Immature natural killer cell (primary cell): ENCODE data around the gene ZNF653. TPM values are rescaled to one million over a fixed set of nuclear protein-coding genes. Genes with fewer than 3 reads are reported as not detected.

Experiments used
- DNase-seq, 3 donors: peaks; one replicate each; pipeline ENCODE4 v3.0.0; 2022; ENCODE audit warnings: mixed read lengths in 1 of 3
- H3K27ac Mint-ChIP-seq, 6 donors: one replicate each; pipeline ENCODE4 v1.8.0; 2020; ENCODE audit warnings: mixed read lengths in 6 of 6, mild to moderate bottlenecking in 5 of 6, inconsistent platforms in 4 of 6, moderate library complexity in 3 of 6
- H3K27me3 Mint-ChIP-seq, 3 donors: one replicate each; pipeline ENCODE4 v1.8.0; 2020 to 2021; ENCODE audit warnings: low read depth in 3 of 3, mild to moderate bottlenecking in 3 of 3, mixed read lengths in 3 of 3, moderate library complexity in 3 of 3, inconsistent platforms in 1 of 3
- H3K36me3 Mint-ChIP-seq, 3 donors: one replicate each; pipeline ENCODE4 v1.8.0; 2020; ENCODE audit warnings: mixed read lengths in 3 of 3, inconsistent platforms in 2 of 3, mild to moderate bottlenecking in 2 of 3
- H3K4me1 Mint-ChIP-seq, 2 donors: one replicate each; pipeline ENCODE4 v1.8.0; 2020; ENCODE audit warnings: inconsistent platforms in 2 of 2, mild to moderate bottlenecking in 2 of 2, mixed read lengths in 2 of 2, moderate library complexity in 1 of 2
- H3K4me3 Mint-ChIP-seq, 5 donors: one replicate each; pipeline ENCODE4 v1.8.0; 2020; ENCODE audit warnings: mild to moderate bottlenecking in 5 of 5, mixed read lengths in 5 of 5, inconsistent platforms in 3 of 5, moderate library complexity in 3 of 5
- H3K9me3 Mint-ChIP-seq, 6 donors: one replicate each; pipeline ENCODE4 v1.8.0; 2020; ENCODE audit warnings: mild to moderate bottlenecking in 6 of 6, mixed read lengths in 6 of 6, inconsistent platforms in 4 of 6, moderate library complexity in 3 of 6
- polyA plus RNA-seq, 3 donors: library from polyadenylated mRNA; unstranded; fragments of 300-500 nt; fragmentation: Illumina TruSeq; gene quantifications; one replicate each; pipeline ENCODE4 v1.2.3, GENCODE V29; 2021

Gene ZNF653
- polyA plus RNA-seq, 3 donors from 2014 or later: 0.78 to 3.3 (median 1.1) TPM

DNA sequence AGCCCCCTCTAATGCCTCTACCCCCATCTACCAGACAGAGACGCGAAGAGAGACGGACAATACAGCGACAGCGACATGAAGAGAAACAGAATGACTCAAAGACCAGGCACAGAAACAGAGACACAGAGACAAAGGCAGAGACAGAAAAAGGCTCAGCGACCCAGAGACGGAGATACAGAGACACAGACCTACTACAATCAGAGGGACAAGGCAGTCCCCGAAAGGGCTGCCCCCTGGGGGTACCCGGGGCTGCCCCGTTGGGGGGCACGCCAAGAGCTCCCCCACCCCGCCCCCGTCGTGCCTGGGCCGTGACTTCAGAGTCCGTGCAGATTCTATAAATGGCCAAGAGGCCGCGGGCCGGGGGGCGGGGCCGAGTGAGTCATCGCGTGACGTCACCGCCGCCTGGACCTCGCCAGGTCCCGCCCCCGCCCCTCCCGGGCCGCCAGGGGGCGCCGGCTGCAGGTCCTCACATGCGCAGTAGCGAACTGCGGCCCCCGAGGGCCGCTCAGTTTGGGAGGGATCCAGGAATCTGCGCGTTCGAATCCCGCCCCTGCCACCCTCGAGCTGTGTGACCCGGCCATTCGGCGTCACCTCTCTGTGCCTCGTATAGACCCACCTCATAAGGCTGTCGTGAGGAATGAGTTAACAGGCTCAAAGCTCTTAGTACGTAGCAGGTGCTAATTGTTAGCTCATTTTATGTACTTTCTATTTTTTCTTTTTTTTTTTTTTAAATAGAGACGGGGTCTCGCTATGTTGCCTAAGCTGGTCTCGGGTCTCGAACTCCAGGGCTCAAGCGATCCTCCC is 30.4 kb upstream of the ZNF653 start:
- Mint-ChIP-seq H3K4me3 (peak overlapping the region; percentile 66 to 82 (median 71)), H3K27ac (peak overlapping the region; percentile 38 to 90 (median 76)), H3K4me1 (peaks cover 8 to 15% of the 10 kb centered on the region in 2 donors), H3K36me3 (no peaks in the 10 kb centered on the region), H3K27me3 (peaks cover 4 to 14% (median 9%) of the 10 kb centered on the region in 3 donors), H3K9me3 (no peaks in the 10 kb centered on the region)
- DNase-seq: peak; percentile 83 to 86 (median 86)

DNA sequence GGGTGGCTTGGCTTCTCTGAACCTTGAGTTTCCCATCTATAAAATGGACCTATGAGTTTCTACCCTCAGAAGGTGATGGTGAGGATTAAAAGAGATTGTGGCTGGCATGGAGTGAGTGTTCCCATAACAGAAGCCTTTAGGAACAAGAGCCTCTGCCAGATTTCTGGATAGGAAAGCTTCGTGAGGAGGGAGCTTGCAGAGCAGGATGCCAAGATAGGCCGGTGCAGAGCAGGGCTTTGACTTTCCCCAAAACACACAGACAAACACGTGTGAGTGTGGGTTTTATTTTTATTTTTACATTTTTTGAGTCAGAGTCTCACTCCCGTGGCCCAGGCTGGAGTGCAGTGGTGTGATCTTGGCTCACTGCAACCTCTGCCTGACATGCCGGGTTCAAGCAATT is 29.3 kb upstream of the ZNF653 start:
- Mint-ChIP-seq H3K36me3 (no peaks in the 10 kb centered on the region), H3K27ac (peak overlapping the region in 5 of 6 donors; percentile 17 to 83 (median 78)), H3K27me3 (peaks cover 8 to 10% (median 9%) of the 10 kb centered on the region in 3 donors), H3K4me1 (peaks cover 8 to 18% of the 10 kb centered on the region in 2 donors), H3K9me3 (no peaks in the 10 kb centered on the region), H3K4me3 (peak overlapping the region in 2 of 5 donors; percentile 42 to 66)
- no peak for DNase-seq

DNA sequence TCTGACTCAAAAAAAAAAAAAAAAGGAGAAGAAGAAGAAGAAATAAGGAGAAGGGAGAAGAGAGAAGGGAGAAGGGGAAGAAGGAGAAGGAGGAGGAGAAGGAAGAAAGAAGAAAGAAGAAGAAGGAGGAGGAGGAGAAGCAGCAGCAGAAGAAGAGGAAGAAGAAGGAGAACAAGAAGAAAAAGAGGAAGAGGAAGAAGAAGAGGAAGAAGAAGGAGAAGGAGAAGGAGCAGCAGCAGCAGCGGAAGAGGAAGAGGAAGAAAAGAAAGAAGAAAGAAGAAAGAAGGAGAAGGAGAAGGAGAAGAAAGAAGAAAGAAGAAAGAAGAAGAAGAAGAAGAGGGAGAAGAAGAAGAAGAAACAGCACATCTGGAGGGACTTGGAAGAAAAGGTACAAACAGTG is 28.9 kb upstream of the ZNF653 start:
- Mint-ChIP-seq H3K4me3 (peak overlapping the region in 2 of 5 donors; percentile 31 to 66), H3K9me3 (no peaks in the 10 kb centered on the region), H3K36me3 (no peaks in the 10 kb centered on the region), H3K4me1 (peaks cover 8 to 18% of the 10 kb centered on the region in 2 donors), H3K27ac (peak overlapping the region in 5 of 6 donors; percentile 17 to 83 (median 70)), H3K27me3 (peaks cover 8 to 10% (median 9%) of the 10 kb centered on the region in 3 donors)
- no peak for DNase-seq

DNA sequence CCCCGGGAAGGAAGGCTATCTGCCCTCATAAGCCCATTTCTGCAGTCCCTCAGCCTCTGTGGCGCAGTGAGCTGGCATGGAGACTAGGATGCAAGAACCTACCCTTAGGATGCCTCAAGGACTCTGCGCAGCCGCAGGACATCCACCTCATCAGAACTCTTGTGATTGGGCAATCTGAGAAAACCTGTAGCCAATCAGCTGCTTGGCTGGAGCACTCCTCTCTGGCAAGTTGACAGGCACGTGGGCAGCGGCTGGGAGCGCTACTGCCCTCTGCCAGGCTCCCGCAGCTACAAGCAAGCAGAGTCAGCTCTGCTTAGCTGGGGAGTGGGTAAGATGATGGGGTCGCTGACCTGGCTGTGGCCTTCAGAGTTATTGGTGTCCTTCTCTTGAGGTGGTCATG is 24.8 kb upstream of the ZNF653 start:
- DNase-seq: peak; percentile 22 to 28 (median 25)
- peaks cover 3 to 7% (median 6%) of the 10 kb centered on the region in 3 donors for H3K27me3 Mint-ChIP-seq
- H3K9me3 Mint-ChIP-seq: no peaks in the 10 kb centered on the region
- peak overlapping the region in 1 of 5 donors; percentile 42 for H3K4me3 Mint-ChIP-seq
- peaks cover 25 to 26% of the 10 kb centered on the region in 2 donors for H3K4me1 Mint-ChIP-seq
- H3K36me3 Mint-ChIP-seq: peaks cover 0 to 4% (median 3%) of the 10 kb centered on the region in 3 donors
- no peak overlapping the region for H3K27ac Mint-ChIP-seq

DNA sequence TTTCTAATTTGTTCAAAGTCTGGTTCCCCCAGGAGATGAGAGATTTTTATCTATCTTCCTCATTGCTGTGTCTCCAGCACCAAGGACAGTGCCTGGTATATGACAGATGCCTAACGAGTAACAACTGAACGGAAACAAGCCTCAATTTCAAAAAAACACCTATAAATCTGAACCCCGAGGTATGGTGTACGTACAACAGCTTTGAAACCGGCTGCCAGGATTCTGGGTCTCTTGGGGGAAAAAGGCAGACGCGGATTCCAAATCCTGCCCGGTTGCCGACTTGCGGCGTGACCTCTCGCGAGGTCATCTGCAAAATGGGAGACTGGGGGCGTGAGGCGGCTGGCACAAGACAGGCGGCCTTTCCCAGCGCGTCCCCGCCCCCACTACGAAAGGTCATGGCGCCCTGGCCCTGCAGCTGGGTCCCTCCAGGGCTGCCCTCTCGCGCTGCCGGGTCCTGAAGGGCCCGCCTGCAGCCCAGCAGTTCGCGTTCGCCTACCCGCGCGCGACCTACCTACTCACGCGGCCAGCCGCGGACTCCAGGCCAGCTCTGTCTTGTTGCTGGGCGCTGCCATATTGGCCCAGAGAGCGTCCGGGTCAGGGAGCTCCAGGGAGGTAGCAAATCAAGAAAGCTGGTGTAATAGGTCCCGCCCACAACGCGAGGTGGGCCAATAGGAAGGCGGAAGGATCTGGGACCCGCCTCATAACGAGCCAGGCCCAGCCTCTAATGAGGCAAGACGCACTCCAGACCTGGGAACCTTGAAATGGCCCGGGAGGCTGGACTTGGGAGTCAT is 23.1 kb upstream of the ZNF653 start, which contains the start of gene ECSIT:
Gene ECSIT (minus strand): TSS at position 584 of the 791 bp plus-strand sequence. CDS start 9,964 bp downstream, outside the sequence.
- peak within 1 kb of the TSS; percentile 92 to 98 (median 96) for H3K4me3 Mint-ChIP-seq
- no peaks in the 10 kb centered on the region for H3K9me3 Mint-ChIP-seq
- H3K4me1 Mint-ChIP-seq: peaks cover 20 to 22% of the 10 kb centered on the region in 2 donors
- peaks cover 3 to 5% (median 4%) of the 10 kb centered on the region in 3 donors for H3K27me3 Mint-ChIP-seq
- peak within 1 kb of the TSS; percentile 83 to 97 (median 95) for H3K27ac Mint-ChIP-seq
- peaks cover 0 to 4% (median 3%) of the 10 kb centered on the region in 3 donors for H3K36me3 Mint-ChIP-seq
- peak; percentile 92 to 93 (median 92) for DNase-seq

DNA sequence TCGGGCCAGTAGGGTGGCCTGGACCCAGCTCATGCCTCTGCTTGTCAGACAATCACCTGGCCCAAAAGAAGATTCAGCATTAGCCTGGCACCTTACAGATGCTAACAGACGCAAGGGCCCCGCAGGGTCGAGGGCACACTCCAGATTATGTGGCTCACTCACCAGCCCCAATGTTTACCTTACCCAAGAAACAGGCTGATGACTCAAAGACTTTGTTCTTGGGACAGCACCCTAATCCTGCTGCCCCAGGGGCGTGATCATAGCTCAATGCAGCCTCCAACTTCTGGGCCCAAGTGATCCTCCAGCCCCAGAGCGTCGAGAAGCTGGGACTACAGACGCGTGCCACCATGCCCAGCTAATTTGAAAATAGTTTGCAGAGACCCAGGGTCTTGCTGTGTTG is 13.5 kb upstream of the ZNF653 start:
- Mint-ChIP-seq H3K27me3 (no peaks in the 10 kb centered on the region), H3K9me3 (no peaks in the 10 kb centered on the region), H3K36me3 (peaks cover 7 to 18% (median 8%) of the 10 kb centered on the region in 3 donors), H3K4me1 (peaks cover 0 to 7% of the 10 kb centered on the region in 2 donors), H3K4me3 (no peak overlapping the region), H3K27ac (no peak overlapping the region)
- no peak for DNase-seq

DNA sequence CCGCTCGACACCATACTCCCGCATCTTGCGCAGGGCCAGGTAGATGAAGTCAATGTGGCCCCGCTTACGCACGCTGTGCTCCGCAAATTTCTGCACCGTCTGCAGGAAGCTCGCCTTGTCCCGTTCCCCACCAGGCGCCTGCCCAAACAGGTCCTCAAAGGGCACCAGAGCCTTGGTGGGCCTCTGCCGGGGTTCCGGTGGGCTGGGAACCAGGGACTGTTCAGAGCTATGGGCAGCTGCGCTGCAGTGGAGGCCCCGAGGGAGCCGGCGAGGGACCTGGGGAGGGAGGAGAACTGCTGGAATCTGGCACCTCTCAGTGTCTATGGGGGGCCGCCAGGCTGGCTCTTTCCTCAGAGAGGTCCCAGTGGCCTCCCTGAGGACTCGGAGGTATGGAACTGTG is 8.3 kb upstream of the ZNF653 start:
- no peak overlapping the region for H3K27ac Mint-ChIP-seq

DNA sequence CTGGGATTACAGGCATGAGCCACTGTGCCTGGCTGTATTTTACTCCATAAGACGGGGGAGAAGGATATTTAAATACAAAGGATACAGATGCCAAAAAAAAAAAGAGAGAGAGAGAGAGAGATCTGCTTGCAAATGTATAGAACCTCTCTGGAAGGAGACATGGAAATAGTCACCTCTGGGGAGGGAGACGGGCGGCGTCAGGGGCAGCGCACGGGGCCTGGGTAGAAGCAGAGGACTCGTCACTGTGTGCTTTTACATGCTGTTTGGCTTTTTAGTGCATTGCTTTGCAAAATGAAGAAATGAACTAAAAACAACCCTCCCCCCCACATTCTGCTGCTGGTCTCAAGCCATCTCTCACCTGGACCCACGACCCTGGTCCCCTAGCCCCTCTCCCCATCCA is 4.8 kb upstream of the ZNF653 start:
- Mint-ChIP-seq H3K9me3 (no peaks in the 10 kb centered on the region), H3K27me3 (peaks cover 5 to 6% (median 5%) of the 10 kb centered on the region in 3 donors)

More for the DNA sequence above, 8.3 kb upstream of the ZNF653 start:
- Mint-ChIP-seq H3K9me3 (no peaks in the 10 kb centered on the region), H3K4me1 (no peaks in the 10 kb centered on the region), H3K4me3 (no peak overlapping the region), H3K36me3 (peaks cover 0 to 21% (median 4%) of the 10 kb centered on the region in 3 donors), H3K27me3 (peaks cover 0 to 2% (median 0%) of the 10 kb centered on the region in 3 donors)
- DNase-seq: no peak

DNA sequence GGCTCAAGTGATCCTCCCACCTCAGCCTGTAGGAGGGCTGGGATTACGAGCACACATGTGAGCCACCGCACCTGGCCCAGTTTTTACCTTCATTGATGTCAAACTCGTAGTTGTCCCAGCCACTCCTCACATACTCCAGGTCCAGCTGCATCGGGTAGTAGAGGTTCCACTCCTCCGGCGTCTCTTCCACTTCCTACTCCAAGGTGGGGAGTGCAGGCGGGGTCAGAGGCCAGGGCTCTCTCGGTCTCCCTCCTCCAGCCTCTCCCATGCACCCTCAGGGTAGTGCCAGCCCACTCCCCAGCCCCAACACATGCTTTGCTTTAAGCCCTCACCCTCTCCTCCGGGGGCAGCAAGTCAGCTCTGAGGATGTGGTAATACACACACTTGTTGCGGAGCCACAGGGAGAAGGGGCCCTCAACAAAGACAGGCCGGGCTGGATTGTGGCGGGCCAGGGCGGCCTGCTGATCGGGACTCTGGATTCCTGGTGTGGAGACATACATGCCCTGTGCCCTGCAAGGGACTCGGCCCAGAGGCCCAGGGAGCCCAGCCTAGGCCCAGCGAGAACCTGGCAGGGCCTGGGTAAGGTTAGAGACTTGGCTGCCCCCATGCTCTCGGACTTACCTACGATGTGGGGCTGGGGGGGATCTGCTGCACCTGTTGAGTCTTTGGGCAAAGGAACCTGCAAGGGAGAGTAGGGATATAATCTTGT is 1.9 kb upstream of the ZNF653 start:
- Mint-ChIP-seq H3K4me1 (peaks cover 13 to 14% of the 10 kb centered on the region in 2 donors), H3K9me3 (no peaks in the 10 kb centered on the region), H3K27ac (no peak overlapping the region), H3K36me3 (peaks cover 0 to 8% (median 4%) of the 10 kb centered on the region in 3 donors), H3K27me3 (peaks cover 5 to 7% (median 5%) of the 10 kb centered on the region in 3 donors), H3K4me3 (peak overlapping the region in 4 of 5 donors; percentile 3 to 56 (median 42))
- no peak for DNase-seq

More for the DNA sequence above, 4.8 kb upstream of the ZNF653 start:
- peaks cover 0 to 16% (median 4%) of the 10 kb centered on the region in 3 donors for H3K36me3 Mint-ChIP-seq
- peaks cover 5 to 6% of the 10 kb centered on the region in 2 donors for H3K4me1 Mint-ChIP-seq
- no peak overlapping the region for H3K27ac Mint-ChIP-seq
- DNase-seq: no peak
- H3K4me3 Mint-ChIP-seq: no peak overlapping the region

DNA sequence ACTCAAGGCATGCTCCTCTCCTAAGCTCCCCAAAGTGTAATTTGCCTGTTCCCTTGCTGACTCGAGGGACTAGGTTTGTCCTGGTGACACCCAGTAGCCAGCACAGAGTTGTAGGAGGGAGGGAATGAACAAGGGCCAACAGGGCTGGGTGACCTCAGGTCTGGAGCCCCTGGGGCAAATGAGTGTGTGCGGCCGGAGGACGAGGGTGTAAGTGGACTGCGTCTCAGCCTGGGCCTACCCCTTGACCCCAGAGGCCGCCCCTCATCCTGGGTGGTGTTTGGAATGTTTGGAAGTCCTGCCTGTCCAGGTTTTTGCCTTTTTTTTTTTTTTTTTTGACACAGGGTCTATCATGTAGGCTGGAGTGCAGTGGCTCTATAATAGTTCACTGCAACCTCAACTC is 1.3 kb upstream of the ZNF653 start:
- Mint-ChIP-seq H3K9me3 (no peaks in the 10 kb centered on the region), H3K27ac (peak overlapping the region in 3 of 6 donors; percentile 3 to 53 (median 33)), H3K4me1 (peaks cover 13 to 14% of the 10 kb centered on the region in 2 donors), H3K36me3 (peaks cover 0 to 8% (median 4%) of the 10 kb centered on the region in 3 donors), H3K27me3 (peaks cover 5 to 7% (median 5%) of the 10 kb centered on the region in 3 donors), H3K4me3 (peak overlapping the region; percentile 56 to 92 (median 87))
- DNase-seq: no peak

DNA sequence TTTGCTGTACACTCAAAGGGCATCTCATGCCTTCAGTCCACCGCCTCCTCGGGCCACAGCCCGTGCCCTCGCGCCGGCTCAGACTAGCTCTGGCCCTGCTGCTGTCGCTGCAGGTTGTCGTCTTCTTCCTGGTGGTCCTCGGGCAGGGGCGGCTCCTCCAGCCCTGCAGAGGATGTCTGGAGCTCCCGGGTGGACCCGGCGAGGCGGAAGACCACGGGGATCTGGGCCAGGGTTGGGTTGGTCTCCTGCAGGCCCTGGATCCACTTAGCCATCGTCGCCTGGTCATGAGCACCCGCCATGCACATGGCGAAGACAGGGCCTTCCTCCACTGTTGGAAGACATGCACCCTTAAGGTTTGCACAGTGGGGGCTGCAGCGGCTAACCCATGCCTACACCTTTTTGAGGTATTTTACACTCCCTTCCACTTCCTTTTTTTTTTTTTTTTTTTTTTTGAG is 489 bp upstream of the ZNF653 start:
- Mint-ChIP-seq H3K4me1 (peaks cover 13 to 14% of the 10 kb centered on the region in 2 donors), H3K36me3 (peaks cover under 1 to 4% (median 4%) of the 10 kb centered on the region in 3 donors), H3K9me3 (no peaks in the 10 kb centered on the region), H3K27me3 (peaks cover 3 to 9% (median 5%) of the 10 kb centered on the region in 3 donors), H3K4me3 (peak overlapping the region; percentile 87 to 93 (median 91)), H3K27ac (peak overlapping the region; percentile 83 to 96 (median 92))
- DNase-seq: no peak

DNA sequence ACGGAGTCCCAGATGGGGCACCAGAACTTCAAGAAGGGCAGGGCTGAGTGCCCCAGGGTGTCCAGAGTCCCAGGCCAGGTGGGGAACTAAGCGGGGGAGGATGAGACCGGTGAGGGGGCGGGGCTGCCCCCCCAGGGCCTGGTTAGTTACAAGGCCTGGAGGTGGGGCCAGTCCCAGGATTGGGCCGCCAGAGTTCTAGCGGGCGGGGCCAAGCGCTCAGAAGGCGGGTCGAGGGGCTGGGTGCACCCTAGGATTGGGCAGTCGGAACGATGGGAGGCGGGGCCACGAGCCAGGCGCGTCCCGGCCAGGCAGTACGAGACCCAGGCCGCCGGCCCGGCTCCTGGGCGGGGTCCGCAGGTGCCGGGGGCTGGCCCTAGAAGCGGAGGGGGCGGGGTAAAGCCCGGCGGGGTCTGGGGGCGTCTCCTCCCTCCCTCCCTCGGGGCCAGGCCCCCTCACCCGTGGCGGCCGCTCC is 571 bp downstream of the ZNF653 start:
- Mint-ChIP-seq H3K27ac (peak overlapping the region; percentile 85 to 91 (median 89)), H3K9me3 (no peaks in the 10 kb centered on the region), H3K4me1 (peaks cover 14 to 16% of the 10 kb centered on the region in 2 donors), H3K4me3 (peak overlapping the region; percentile 68 to 90 (median 86)), H3K27me3 (peaks cover 3 to 9% (median 5%) of the 10 kb centered on the region in 3 donors), H3K36me3 (peaks cover 0 to 4% (median 0%) of the 10 kb centered on the region in 3 donors)
- DNase-seq: peak; percentile 96
